GM18868 (cell line): ENCODE results near the gene GLT6D1.

Experiments used
- ATAC-seq: cut with Tn5 transposase; IDR thresholded peaks from one replicate; pipeline ENCODE4 v1.9.1; 2021; ENCODE audit warnings: mild to moderate bottlenecking, moderate library complexity; ENCODE audit not compliant: unreplicated experiment

Gene GLT6D1

DNA sequence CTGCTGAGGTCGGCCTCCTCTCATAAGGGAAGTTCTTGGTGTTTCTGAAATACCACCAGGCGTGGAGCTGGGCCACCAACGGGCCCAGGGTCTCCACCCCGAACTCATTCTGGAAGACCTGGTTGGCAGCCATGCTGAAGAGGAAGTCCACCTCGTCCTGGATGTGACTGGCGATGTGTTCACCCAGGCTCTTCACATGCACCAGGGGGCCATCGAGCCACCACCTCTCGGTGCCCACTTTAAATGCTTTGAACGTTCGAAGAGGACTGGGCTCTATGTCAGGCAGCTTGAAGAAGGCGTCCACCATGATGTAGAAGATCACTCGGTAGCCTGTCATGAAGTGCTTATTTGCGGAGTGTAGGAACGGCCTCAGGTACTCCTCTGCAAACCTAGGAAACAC is 15.1 kb downstream of the GLT6D1 start:
- ATAC-seq: no peak

DNA sequence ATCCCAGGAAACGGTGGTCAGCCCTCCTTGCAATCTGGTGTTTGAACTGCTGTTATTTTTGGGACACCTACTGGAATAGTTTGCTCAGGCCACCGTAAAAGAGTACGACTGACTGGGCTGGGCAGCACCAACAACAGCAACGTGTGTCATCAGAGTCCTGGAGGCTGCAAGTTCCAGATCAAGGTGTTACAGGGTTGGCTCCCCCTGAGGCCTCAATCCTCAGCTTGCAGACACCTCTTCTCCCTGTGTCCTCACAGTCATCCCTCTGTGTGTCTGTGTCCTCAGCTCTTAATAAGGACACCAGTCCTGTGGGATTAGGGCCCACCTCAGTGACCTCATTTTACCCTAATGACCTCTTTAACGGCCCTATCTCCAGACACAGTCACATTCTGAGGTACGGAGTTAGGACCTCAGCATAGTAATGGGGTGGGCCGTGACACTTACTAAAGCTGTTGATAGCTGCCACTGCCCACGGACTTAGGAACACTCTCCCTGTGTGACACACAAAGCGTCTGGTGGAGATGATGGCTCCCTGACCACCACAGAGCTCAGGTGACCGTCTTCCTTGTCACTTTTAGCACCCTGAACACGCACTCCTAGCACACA is 16.8 kb downstream of the GLT6D1 start:
- ATAC-seq: no peak

DNA sequence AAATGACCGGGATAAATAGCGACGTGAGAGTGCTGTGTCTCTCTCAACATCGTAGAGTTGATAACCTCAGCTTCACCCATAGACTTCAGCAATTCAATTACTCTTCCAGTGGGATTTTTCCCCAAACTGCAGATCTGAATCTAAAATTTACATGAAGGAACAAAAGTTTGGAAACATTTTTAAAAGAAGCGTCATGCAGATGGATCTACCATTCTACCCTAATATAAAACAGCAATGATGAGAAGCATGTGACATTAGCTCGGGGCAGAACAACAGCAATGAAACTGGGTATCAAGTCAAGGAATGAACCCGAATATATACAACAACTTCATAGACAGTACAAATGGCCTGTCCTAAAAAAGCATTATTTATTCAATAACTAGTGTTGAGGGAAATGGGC is 18.8 kb downstream of the GLT6D1 start:
- ATAC-seq: no peak

DNA sequence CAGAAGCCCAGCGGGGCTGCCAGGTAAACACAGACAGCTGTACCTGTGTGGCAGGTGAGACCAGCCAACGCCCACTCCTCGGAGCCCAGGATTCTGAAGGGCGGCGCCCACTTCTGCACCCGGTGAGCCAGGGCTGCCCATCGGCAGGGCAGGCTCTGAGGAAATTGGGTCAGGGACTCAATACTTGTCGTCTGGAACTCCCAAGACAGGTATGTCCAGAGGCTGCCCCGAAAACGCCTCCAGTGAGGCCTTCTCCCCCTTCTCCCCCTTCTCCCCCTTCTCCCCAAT is 19.8 kb downstream of the GLT6D1 start:
- ATAC-seq: no peak

DNA sequence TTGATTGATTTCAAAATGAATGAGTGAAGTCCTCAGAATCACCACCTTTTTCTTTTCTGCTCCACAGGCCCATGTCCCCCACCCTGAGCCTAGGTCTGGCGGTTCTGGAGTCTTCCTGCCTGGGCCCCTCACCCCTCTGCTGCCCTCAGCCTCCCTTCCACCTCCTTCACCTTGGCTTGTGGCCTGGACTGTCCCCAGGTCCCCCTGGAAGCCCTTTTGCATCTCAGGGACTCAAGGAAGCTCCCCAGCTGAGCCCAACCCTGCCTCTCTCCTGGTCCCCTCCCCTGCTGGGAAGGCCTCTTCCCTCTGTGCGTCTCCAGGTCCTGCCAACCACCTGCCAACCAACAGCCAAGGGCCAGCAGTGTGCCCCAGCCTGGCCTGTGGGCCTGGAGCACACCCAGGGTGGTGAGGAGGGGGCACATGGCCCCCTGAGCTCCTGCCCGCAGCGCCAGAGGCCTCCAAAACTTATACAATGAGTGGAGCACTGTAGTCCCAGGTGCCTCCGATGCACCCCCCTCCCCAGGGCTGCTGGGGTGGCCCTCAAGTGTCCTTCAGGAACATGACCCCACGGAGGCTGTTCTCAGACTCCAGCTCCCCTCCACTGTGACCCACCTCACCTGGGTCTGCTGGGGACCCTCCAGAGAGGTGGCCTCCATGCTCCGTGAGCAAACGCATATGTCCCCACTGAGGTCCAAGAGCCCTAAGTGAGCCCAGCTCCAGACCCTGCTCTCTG is 20.3 kb downstream of the GLT6D1 start:
- ATAC-seq: no peak

DNA sequence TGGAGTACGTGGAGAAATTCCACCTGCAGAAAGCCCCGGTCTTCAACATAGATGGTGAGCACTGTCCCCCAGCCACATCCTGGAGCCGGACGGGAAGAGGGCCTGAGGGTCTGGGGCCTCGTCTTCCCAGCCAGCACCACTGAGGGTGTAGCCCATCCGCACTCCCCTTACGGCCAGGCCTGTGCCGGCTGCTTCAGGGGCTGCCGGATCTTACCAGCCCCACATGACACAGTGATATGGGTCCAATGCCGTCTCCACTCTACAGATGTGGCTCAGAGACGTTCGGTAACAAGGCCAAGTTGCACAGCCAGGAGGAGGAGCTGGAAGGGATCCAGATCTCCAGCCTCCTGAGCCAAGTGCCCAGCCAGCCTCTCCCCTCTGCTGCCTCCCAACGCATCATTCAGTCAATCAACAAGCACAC is 21.3 kb downstream of the GLT6D1 start:
- ATAC-seq: no peak

DNA sequence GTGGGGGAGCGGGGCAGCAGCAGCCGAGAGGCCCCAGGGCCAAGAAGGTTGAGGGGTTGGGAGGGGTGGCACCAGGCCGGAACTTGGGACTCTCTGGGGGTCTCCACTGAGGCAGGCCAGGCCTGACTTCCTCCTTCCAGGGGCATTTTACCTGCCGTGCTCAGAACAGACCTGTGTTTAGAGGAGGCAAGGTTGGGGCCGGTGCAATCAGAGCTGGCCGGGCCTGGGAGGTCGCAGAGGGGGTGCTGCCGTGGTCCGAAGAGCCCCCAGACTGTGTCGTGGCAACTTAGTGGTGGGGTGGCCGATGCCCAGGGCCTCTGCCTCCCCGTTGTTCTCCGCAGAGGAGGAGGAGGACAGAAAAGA is 21.8 kb downstream of the GLT6D1 start:
- no peak for ATAC-seq

DNA sequence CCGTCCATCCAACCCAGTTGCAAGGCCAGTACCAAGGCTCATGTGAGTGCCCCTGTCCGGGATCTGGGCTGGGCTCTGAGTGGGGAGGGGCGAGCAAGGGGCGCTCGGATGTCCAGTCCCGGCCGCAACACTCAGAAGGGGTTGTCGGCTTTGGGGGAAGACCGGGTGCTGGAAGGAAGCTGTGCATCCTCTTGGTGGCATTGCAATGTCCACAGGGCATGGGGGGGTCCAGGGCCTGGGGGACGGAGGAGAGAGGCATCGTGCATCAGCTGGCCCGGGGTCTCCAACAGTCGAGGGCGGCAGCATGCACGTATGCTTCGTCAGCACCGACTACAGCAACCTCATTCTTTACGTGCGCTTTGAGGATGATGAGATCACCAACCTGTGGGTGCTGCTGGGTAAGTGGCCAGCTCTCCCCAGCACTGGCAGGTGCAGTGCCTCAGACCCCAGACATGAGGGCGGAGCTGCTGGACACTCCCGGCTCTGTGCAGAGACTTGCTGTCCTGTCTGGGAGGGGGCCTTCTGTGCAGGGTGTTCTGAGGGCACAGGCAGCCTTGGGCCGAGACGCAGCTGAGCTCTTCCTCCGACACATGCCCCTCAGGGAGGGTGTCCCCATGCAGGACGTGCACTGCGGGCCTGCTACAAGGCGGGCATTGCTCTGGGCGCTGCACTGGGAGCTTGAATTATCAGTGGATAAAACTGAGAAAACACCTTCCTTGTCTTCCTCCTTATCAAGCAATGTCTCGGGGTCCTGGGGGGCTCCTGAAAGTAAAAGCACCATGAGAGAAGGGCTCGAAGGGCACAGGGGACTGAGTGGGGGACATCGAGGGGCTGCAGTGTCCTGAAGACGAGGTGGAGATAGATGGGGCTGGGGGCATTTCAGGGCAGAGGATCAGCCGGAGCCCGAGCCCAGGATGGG is 22.5 kb downstream of the GLT6D1 start:
- no peak for ATAC-seq

DNA sequence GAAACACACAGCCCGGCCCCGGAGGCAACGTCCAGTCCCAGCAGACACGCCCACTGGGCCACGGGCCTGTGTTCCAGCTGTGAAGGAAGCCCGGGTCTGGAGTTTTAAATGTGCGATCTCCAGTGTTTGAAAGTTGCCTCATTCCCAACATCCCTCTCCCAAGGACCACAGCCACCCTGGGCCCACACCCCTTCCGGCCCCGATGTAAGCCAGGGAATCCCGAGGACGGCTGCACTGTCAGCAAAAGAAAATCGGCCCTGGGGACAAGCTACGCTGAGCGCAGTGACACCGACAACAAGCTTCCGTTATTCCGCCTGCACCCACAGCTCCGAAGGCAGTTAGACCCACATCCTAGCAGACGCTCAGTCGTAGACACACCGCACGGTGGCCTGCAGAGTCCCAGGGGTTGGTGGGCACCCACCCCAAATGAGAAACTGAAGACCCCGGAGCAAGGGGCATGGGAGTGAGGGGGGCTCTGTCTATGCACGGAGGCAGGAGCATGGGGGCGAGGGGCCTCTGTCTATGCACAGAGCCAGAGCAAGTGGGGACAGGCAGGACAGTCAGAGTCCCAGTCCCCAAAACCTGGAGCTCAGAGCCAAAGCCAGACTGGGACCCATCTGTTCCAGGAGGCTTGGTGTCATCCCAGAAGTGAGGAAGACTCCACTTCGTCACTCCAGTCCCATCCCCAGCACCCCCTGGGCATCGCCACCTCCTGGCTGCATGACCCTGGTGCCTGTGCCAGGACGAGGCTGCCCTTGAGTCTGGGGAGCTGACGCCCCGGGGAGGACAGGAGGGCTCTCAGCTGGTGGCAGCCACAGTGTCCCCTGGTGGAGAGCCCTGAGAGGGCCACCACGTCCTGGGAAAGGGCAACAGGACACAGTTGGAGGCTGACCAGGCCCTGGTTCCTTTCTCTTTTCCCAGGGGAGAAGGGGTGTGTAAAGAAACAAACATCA is 23.4 kb downstream of the GLT6D1 start:
- no peak for ATAC-seq

DNA sequence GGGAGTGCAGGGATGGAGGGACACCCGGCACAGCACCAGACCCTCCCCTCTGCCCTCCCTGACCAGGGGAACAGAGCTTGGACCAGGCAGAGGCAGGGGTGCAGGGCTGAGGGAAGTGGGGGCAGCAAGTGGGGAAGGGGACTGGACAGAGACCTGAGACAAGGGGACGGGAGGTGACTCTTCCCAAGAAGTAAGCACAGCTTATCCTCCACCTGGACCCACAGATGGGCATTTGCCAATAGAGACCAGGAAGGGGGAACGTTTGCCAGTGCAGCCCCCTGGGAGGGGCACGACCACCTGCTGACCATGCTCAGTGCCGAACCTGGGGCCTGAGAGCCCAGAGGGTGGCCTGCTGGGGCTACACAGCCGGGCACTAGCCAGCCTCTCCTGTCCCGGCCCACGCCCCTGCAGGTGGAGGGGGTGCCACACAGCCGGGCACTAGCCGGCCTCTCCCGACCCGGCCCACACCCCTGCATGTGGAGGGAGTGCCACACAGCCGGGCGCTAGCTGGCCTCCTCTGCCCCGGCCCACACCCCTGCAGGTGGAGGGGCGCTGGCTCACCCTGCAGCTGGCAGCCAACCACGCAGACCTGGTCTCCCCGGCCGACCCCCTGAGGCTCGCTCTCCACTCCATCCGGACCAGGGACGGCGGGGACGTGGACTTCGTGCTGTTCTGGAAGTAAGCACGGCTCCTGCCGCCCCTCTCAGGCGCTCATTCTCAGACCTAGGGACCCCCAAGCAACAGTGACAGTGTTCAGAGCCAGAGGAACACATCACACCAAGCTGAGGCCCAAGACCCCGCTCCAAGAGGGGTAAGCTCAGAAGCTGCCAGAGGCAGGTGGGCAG is 24.3 kb downstream of the GLT6D1 start:
- ATAC-seq: no peak

DNA sequence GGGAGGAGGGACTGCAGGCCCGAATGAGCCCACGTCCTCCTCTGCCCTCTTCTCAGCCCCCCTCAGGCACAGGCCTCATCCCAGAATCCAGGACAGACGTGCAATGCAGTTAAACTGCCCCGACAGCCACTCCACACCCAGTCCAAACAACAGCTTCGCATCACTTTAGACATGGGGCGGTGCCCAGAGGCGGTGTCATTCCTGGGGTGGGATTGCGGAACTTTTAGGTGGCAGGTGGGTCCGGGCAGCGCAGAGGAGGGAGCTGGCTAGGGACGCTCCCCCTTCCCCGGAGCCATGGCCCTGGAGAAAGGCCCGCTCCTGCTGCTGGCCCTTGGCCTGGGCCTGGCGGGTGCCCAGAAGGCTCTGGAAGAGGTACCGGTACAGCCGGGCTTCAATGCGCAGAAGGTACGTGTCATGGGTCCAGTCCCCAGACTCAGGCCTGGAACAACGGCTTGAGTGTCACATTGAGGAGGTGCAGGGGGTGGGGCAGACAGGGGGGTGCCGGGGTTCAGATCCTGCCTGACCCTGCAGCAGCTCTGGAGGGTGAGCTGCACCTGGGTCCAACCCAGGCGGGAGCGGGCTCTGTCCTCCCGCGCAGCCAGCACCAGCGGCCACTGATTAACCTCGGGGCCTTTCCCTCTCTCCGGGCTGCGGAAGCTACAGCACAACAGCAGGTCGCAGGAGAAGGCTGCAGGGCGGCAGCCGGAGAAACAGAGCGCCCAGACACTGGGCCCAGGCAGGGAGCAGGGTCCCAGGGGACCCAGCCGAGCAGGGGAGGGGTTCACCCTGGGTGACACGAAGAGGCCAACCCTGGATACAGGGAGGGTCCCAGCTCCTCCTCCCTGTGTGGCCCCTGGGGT is 25.2 kb downstream of the GLT6D1 start:
- no peak for ATAC-seq

DNA sequence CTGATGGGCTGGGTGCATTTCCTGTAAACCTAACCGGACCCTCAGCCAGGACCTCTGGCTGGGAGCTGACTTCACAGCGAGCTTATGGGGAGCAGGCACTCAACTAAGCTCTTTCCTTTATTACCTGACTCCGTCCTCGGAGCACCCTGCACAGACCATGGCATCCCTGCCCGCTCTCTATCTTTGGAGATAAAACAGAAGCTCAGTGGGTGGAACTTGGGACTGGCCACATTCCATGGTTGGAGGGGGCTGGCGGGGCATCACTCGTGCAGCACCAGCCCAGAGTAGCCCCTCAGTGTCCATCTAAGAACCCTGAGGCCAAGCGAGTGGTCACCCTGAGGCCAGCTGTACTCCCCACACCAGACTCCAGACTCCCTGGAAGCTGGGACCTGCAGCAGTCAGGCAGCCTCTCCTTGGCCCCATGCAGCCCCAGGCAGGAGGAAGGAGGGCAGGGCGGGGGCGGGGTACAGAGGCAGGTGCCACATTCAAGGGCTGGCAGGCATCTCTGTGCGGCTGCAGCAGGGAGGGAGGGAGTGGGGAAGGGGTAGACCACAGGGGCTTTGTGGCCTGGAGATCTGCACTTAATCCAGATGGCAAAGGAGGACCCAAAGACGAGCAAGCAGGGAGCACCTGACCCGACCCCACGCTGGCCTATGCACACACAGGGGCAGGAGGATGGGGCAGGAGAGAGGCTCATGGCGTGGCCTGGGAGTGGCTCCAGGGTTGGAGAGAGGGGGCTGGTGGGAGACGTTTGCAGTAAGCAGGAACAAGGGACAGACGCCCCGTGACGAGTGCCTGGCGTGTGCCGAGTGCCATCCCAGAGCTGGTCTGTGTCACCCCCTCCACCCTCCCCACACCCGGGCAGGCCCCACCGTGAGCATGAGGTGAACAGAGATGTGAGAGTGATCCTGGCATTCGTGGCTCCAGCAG is 26.1 kb downstream of the GLT6D1 start:
- no peak for ATAC-seq

DNA sequence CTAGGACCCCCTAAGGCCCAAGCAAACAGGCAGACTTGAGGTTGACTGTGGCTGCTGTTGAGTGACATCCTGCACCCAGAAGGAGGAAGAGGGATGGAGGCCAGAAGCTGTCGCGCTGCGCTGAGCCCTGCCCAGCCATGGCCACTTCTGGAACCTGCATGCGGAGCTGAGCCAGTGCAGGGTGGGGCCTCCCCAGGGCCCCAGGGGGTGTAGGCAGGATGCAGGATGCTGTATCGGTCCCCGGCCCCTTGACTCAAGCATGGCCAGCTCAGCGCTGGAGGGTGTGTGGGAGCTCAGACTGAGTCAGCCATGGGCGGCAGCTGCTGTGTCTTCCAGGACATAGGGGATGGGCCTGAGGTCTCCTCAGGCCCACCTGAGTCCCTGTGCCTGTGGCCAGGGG is 26.9 kb downstream of the GLT6D1 start:
- ATAC-seq: no peak

DNA sequence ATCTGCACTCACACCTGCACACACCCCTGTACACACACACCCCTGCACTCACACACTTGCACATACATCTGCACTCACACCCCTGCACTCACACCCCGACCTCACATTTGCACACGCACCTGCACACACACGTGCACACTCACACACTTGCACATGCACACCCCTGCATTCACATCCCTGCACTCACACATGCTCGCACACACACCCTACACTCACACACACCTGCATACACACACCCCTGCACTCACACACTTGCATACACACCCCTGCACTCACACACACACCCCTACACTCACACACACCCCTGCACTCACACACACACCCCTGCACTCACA is 27.5 kb downstream of the GLT6D1 start:
- ATAC-seq: no peak

DNA sequence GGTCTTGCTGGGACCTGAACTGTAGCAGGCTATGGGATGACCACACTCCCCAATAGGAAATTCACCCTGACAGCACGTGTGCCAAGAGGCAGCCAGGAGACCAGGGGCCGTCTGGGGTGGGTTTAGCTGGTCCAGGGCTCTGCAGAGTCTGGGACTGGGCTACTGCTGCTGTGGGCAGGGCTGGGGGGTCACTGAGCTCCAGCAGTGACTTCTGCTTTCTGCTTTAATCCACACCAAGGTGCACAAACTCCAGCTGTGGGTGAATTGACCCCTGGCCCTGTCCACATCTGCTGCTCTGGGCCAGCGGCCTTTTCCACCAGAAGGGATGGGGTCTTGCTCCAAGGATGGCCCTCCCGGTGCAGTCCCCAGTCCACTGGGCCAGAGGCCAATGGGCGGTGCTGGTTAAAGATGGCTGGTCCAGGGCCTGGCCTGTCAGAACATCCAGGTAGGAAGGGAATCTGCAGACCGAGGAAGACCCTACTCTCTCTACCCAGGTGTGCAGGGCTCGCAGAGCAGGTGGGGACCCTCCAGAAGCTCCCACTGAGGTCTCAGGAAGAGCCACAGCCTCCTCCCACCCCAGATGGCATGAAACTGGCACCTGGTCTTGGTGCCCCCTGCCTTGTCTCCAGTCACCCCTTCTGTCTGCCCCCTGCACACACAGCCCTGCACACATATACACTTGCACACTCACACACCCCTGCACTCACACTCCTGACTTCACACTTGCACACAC is 28.0 kb downstream of the GLT6D1 start:
- ATAC-seq: no peak

DNA sequence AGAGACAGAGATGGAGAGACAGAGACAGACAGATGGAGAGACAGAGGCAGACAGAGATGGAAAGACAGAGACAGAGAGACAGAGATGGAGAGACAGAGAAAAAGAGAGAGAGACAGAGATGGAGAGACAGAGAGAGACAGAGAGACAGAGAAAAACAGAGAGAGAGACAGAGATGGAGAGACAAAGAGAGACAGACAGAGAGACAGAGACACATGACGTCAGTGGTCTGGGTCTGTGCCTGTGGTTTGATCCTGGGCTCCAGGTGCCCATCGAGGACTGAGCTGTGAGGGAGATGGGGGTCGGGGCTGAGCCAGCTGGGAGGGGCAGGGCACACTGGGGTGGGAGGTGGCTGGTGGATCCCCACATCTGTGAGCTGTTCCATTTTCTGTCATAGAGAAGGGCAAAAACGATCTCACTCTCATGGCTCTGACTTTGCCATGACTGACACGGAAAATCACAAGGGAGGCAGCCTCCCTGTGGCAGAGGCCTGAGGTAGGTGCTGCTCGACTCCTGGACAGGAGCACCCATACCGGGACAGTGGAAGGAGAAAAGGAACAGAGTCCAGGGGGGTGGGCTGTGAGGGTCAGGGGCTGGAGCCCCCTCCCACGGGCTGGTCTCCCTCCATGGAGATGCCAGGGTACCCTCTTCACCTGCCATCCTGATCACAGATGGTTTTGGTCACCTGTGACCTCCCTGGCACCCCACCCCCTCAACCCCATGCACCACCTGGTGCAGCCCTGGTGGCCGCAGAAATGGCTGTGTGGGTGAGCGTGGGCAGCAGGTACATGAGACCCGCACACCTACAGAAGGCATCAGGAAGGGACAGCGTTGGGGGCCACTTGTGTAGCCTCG is 28.8 kb downstream of the GLT6D1 start:
- no peak for ATAC-seq
